ENCODE data around the gene RAD51B. TPM values are rescaled to one million over a fixed set of nuclear protein-coding genes. Genes with fewer than 3 reads are reported as not detected.

RAD51B gene
- total RNA-seq, 1 experiment from 2014 or later: 16.7 TPM

DNA sequence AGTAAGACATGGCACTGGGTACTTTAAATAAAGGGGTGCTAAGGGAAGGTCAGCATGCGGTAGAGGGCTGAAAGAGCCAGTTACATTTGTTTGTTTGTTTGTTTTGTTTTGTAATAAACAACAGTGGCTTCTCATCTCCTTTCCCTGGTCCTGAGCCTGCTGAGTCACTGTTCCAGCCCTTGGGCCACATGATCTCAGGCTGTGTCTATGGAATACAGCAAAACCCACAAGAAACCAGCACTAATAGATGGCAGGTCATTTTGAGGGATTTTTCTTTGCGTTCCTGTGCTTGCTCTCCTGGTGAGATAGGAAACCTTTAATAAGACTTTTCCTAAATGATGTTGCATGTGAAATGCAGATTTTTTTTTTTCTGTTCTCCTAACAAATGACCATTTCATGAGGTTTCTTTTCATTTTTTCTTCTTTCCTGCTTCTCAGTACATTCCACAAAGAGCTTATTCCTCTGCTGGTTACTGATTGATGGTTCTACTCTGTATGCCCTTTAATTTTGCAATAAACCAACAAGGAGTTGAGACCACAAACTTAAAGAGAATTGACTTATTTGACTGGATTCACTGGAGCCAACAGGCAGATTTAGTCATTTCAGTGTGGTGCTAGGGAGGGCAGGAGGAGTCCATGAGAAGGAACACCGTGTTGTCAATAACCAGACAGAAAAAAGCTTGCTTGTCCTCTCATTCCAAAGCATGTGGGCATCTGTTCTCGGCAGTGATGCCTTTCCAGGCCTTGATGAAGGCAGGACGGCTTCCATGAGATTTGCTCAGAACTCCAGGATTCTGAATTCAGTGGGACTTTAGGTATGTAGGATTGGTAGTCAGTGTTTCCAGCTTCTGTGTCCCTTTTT, 459.2 kb downstream of the RAD51B start:
- no peak overlapping the region for H3K56ac ChIP-seq (ENCODE audit: insufficient read length, low read depth, low read length)
- H4K91ac ChIP-seq (ENCODE audit: insufficient read length, low read depth, low read length): no peak overlapping the region
- no peak overlapping the region for H2BK12ac ChIP-seq (ENCODE audit: insufficient read length, low read depth, low read length)
- no peaks in the 10 kb centered on the region for H3K23me2 ChIP-seq (ENCODE audit: insufficient read length, low read depth, low read length, poor library complexity, severe bottlenecking)
- H2AK5ac ChIP-seq (ENCODE audit: insufficient read length, low read length): no peak overlapping the region
- TF ChIP-seq, protein P1, sequence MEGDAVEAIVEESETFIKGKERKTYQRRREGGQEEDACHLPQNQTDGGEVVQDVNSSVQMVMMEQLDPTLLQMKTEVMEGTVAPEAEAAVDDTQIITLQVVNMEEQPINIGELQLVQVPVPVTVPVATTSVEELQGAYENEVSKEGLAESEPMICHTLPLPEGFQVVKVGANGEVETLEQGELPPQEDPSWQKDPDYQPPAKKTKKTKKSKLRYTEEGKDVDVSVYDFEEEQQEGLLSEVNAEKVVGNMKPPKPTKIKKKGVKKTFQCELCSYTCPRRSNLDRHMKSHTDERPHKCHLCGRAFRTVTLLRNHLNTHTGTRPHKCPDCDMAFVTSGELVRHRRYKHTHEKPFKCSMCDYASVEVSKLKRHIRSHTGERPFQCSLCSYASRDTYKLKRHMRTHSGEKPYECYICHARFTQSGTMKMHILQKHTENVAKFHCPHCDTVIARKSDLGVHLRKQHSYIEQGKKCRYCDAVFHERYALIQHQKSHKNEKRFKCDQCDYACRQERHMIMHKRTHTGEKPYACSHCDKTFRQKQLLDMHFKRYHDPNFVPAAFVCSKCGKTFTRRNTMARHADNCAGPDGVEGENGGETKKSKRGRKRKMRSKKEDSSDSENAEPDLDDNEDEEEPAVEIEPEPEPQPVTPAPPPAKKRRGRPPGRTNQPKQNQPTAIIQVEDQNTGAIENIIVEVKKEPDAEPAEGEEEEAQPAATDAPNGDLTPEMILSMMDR (conservative IDR thresholded peaks at IDR 0.05): no peak
- no peak overlapping the region for H2AFZ ChIP-seq (ENCODE audit: low read length)
- H3K36me3 Mint-ChIP-seq (ENCODE audit: insufficient read depth in 1 of 3, low read depth in 3 of 3): no peaks in the 10 kb centered on the region
- H3K9me3 Mint-ChIP-seq: no peaks in the 10 kb centered on the region
- H3K27me3 Mint-ChIP-seq (ENCODE audit: low read depth): peaks cover 2% of the 10 kb centered on the region; the same call in 1 of the 2 replicates
- WGBS (ENCODE audit: extremely low coverage, insufficient read length, low lambda C conversion rate): no CpG with 5 or more reads among the region's 5 CpGs
- H3K14ac ChIP-seq (ENCODE audit: insufficient read depth, low read length): no peak overlapping the region
- H3K4me1 ChIP-seq (ENCODE audit: insufficient read depth, low read length): no peaks in the 10 kb centered on the region
- no peak for DNase-seq
- no peak overlapping the region for H3K9ac ChIP-seq (ENCODE audit: extremely low read depth, insufficient read length, low read length)
- no peaks in the 10 kb centered on the region for H3K79me2 ChIP-seq (ENCODE audit: insufficient read depth, low read length)
- no peaks in the 10 kb centered on the region for H3K9me3 ChIP-seq (ENCODE audit: control insufficient read depth, low read depth, low read length)
- H4K8ac ChIP-seq (replicated peaks; ENCODE audit: insufficient read length, low read depth, low read length): no peak overlapping the region
- peaks cover 26% of the 10 kb centered on the region in 2 experiments for H3K4me1 Mint-ChIP-seq
- no peak overlapping the region for H3K4me2 ChIP-seq (ENCODE audit: insufficient read depth, insufficient read length, low read length)
- no peak overlapping the region for H3K27ac ChIP-seq (ENCODE audit: insufficient read length, low read depth, low read length)
- no peaks in the 10 kb centered on the region for H4K20me1 ChIP-seq (ENCODE audit: control insufficient read depth, insufficient read depth, insufficient read length)
- H2BK120ac ChIP-seq (ENCODE audit: low read depth, low read length, poor library complexity, severe bottlenecking): no peak overlapping the region
- H2BK5ac ChIP-seq (ENCODE audit: insufficient read length, low read length): no peak overlapping the region
- no peak overlapping the region for H3T11ph ChIP-seq (ENCODE audit: low read length)
- H3K4me3 Mint-ChIP-seq: no peak overlapping the region
- H3K27me3 ChIP-seq (ENCODE audit: insufficient read depth, low read length): no peaks in the 10 kb centered on the region
- no peak overlapping the region for H3K4ac ChIP-seq (ENCODE audit: low read depth, low read length)
- H3K27ac Mint-ChIP-seq: no peak overlapping the region
- no peak overlapping the region for H2BK15ac ChIP-seq (ENCODE audit: low read depth, low read length)
- H3K18ac ChIP-seq (ENCODE audit: insufficient read length, low read depth, low read length): no peak overlapping the region
- no peak overlapping the region for H4K5ac ChIP-seq (ENCODE audit: insufficient read length, low read depth, low read length)
- no peaks in the 10 kb centered on the region for H3K79me1 ChIP-seq (ENCODE audit: insufficient read depth, low read depth, low read length, poor library complexity, severe bottlenecking)
- no peak overlapping the region for H3K23ac ChIP-seq (ENCODE audit: insufficient read length, low read depth, low read length)
- H2BK20ac ChIP-seq (ENCODE audit: low read depth, low read length, poor library complexity, severe bottlenecking): no peak overlapping the region
